Right ventricle myocardium superior (tissue), 1 donor: ENCODE data around the gene CORO2A. TPM values are rescaled to one million over a fixed set of nuclear protein-coding genes. Genes with fewer than 3 reads are reported as not detected.
A peak's percentile ranks its signal among the peaks of the same experiment; 100 is the strongest.

Source experiments
- ATAC-seq: fragments of 200-7000 bp; cut with Tn5 transposase; one replicate; pipeline ENCODE4 v1.9.1; 2020; ENCODE audit warnings: mild to moderate bottlenecking; ENCODE audit not compliant: poor library complexity
- DNase-seq: peaks from one replicate; pipeline ENCODE4 v3.0.0-alpha.2; 2020
- intact Hi-C: fragments of 100-400 bp; cut with DNase I; formaldehyde crosslinking; loops from one replicate; pipeline ENCODE4 v1.11.2; 2022
- total RNA-seq: library from RNA; stranded (reverse); fragmentation: NEBNext Ultra II Directional; extraction: Animal tissue kit (Norgen Biotek cat#: 25700); gene quantifications from one replicate; pipeline ENCODE4 v1.2.1, GENCODE V29; 2021
- donor health status: DM: no; HTN: yes; CAD: no; lungs with severe emphysema.

CORO2A gene
- total RNA-seq, 1 donor from 2014 or later = 0.30 TPM

DNA sequence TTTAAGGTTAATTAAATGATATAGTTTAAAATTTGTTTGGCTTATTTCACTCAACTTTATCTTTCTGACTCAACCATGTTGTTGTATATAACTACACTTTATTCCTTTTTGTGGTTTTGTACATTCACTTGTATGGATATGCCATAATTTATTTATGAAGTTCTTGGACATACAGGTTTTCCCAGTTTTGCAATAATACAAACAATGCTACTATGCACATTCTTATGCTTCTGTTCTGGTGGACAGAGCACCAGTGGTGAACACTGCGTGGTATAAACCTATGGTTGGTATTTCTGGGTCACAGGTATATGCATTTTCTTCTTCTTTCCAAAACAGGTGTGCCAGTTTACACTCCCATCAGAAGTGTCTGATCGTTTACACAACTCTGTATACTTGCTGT lies 37.8 kb downstream of the CORO2A start:
- intact Hi-C loops = no loop called here
- DNase-seq (no peak), ATAC-seq (no peak)

DNA sequence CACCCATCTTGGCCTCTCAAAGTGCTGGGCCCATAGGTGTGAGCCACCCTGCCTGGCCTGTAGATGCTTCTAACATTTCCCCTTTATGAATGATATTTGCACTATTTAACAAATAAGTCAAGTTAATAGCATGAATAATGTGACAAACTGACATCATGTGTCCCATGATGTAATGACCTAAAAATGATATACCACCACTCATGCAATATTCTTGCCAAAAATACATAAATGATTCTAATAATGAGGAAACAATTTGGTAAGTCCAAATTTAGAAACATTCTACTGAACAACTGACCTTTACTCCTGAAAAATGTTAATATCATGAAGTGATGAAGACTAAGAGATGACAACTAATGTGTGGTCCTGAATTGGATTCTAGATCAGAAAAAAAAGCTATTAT lies 39.9 kb downstream of the CORO2A start:
- ATAC-seq (no peak), DNase-seq (no peak)
- intact Hi-C loops = no loop called here

- ATAC-seq (no peak), DNase-seq (no peak)
- intact Hi-C loops = no loop called here
These were observed 41.7 kb downstream of the CORO2A start for GRCh38 chr9:98150721-98151120.

DNA sequence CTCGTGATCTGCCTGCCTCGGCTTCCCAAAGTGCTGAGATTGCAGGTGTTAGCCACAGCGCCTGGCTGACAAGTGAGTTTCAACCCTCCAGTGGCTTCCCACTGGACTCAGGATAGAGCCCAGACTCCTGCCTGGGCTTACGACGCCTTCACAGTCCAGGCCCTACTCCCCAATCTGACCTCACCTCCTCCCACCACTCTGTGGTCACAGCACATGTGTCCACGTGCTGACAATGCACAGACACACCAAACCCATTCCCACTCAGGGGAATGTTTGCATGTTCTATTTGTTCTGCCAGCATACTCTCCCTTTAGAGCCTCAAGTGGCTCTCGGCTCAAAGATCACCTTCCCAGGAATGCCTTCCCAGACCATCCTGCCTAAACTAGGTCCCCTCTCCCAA lies 42.3 kb downstream of the CORO2A start:
- intact Hi-C loops = no loop called here
- DNase-seq (no peak), ATAC-seq (no peak)

- DNase-seq = no peak
- intact Hi-C loops = no loop called here
- ATAC-seq = no peak
These were observed 43.0 kb downstream of the CORO2A start for GRCh38 chr9:98149422-98149821.

DNA sequence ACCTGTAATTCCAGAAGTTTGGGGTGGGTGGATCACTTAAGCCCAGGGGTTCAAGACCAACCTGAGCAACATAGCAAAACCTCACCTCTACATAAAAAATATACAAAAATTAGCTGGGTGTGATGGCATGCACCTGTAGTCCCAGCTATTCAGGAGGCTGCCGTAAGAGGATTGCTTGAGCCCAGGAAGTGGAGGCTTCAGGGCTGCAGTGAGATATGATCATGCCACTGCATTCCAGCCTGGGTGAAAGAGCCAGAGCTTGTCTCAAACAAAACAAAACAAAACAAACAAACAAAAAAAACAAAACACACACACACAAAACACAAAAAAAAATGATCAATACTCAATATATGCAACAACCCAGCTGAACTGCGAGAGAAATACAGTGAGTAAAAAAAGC lies 44.0 kb downstream of the CORO2A start:
- intact Hi-C loops = no loop called here

DNA sequence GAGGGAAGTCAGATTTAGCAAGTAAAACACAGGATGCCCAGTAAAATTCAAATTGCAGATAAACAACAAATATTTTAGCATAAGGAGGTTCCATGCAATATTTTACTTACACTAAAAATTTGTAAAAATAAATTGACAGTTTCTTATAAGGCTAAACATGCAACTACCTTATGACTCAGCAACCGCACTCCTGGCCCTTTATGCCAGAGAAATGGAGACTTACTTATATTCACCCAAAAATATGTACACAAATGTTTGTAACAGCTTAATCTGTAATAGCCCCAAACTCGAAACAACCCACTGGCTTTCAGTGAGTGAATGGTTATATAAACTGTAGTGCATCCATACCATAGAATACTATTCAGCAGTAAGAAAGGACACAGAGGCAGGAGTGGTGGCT lies 44.9 kb downstream of the CORO2A start:
- intact Hi-C loops = no loop called here
- no peak for ATAC-seq

More for the DNA sequence above, 44.0 kb downstream of the CORO2A start:
- no peak for ATAC-seq
- DNase-seq = no peak

GRCh38 chr9:98146101-98146991 lies 46.1 kb downstream of the CORO2A start:
- DNase-seq (peak; percentile 71), ATAC-seq (peak; percentile 62)
- intact Hi-C loops = no loop called here

More for the DNA sequence above, 44.9 kb downstream of the CORO2A start:
- DNase-seq = no peak

DNA sequence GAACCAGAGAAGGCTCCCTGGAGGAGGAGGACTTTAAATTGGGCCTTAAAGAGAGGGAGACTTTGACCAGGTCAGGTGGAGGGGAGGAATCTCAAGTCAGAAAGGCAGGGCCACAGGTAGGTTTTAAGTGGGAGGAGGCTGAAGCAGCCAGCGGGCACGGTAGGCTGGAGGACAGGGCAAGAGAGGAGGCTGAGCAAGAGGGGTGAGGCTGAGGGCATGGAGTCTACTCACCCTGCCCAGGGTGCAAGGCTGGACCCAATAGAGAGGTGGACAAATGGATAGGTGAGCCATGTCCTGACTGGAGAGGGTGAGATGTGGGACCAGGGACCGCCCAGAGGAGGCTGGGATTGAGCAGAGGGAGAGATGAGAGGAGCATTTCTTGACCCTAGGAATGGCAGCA lies 47.8 kb downstream of the CORO2A start:
- no peak for ATAC-seq

GRCh38 chr9:98144076-98144475 lies 48.4 kb downstream of the CORO2A start:
- no peak for ATAC-seq
- DNase-seq = no peak
- intact Hi-C loops = no loop called here

More for the DNA sequence above, 47.8 kb downstream of the CORO2A start:
- intact Hi-C loops = no loop called here
- DNase-seq = no peak

GRCh38 chr9:98142925-98143481 lies 49.4 kb downstream of the CORO2A start:
- intact Hi-C loops = no loop called here
- ATAC-seq (no peak), DNase-seq (no peak)

DNA sequence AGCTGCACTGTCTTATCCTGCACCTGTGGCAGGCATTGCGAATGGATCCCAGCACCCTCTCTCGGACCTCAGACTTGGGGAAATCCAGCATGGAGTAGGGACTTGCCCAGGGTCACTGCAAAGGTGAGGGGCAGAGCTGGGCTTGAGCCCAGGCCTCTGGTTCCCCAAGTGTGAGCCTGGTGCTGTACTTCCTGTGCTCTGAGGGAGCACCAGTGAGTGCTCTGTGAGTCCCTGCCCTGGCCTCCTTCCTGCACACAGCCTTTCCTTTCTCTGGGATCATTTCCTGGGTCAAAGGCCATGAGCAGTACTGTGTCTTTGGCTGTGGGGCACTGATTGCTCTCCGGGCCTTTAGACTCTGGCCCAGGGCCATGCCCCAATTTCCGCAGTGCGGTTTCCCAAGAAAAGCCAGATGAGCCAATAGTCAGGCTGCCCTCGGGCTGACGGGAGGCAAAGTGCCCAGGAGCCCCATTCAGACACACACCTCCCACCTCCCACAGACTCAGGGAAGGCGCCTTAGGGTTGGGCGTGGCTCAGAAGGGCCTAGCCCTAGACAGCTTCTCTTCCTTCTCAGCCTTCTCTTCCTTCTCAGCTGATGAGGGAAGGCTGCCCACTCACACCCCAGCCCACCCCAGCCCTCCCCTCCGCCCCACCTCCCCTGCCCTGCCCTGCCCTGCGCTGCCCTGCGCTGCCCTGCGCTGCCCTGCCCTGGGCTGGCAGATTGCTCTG lies 50.1 kb downstream of the CORO2A start:
- intact Hi-C loops = no loop called here
- DNase-seq (peak; percentile 62), ATAC-seq (peak; percentile 73)

- DNase-seq (no peak), ATAC-seq (no peak)
- intact Hi-C loops = no loop called here
These were observed 51.9 kb downstream of the CORO2A start for GRCh38 chr9:98140503-98140902.

GRCh38 chr9:98136489-98136888 lies 55.9 kb downstream of the CORO2A start:
- DNase-seq = no peak
- ATAC-seq = no peak
- intact Hi-C loops = no loop called here

GRCh38 chr9:98135938-98136337 lies 56.5 kb downstream of the CORO2A start:
- DNase-seq = no peak
- intact Hi-C loops = no loop called here
- ATAC-seq = no peak

DNA sequence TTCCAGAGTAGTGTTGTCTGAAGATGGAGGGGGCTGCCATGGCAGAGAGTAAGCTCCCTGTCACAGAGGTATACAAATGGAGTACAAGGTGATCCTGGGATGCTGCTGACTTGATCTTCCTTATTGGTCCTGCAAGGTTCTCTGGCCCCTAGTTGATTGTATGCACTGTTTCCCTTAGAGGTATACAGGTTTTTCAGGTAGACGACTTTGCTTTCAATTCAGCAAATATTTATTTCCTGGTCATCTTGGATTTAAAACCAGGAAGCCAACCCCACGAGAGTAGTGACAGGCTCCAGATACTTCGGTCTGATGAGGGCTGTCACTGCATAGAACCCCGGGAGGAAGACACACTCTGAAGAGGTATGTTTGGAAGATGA lies 56.9 kb downstream of the CORO2A start:
- ATAC-seq (no peak), DNase-seq (no peak)
- intact Hi-C loops = no loop called here

DNA sequence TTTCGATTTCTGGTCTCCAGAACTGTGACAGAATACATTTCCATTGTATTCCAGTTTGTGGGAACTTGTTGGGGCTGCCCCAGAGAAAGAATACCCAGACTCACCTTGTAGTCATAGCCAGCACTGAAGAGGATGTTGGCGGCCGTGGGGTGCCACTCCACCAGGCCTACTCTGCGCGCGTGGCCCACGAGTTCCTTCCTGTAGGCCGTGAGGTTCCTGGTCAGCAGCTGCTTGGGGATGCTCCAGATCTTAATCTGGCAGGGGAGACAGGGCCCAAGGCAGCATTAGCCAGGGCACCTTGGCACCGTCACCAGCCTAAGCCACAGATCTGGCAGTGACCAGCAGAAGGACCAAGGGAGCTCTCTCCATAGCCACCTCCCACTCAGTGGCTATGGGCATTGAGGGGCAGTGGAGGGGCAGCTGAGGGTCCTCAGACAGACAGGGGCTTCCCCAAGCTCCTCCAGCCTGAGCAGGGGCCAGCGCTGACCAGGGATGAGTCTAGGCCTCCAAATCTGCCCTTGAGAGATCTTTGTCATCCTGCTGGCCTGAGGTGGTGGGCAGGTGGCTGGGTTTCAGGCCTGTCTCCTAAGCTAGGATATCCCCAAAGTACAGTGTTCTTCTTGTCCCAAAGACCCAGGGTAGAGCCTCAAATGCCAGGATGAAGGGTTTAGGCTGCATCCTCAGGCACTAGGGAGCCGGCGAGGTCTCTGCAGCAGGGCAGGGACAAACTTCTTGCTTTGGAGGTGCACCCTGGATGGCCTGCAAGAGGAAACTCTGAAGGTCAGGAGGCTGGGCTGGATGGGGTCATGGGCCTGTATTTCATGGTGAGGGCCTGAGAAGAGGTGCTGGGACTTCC lies 57.5 kb downstream of the CORO2A start:
- no peak for DNase-seq

DNA sequence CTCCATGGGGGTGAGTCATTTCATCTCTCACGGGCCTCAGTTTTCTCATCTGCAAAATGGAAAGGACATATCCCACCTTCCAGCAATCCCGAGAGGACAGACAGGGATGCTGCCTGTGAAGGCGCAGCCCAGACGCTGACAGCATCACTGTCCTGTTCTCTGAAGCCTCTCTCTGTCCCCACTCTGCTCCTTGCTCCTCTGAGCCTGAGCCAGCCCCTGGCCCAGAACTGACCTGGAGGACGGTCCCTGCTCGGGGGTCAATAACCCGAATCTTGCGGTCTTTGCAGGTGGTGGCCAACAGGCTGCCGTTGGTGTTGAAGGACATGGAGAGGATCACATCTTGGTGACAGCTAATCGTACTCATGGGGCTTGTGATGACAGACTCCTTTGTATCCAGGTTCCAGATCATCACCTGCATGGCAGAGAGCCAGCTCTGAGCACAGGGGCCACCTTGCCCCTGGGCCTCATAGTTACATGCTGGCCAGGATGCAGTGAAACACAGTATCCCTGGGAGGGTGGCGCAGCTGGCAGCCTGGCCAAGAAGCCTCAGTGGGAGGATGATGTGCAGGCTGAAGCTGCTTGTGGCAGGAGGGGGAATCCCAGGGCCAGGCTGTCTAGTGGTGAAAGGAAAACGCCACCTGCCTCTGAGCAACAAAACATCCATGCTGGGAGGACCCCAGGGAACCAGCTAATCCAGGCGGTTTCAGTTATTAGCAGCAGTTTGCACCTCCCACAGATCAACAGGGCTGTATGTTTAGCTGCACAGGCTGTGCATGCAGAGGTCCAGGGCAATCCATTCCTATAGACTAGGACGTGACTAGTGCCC lies 59.4 kb downstream of the CORO2A start:
- intact Hi-C loops = no loop called here
- ATAC-seq (no peak), DNase-seq (no peak)

More for the DNA sequence above, 57.5 kb downstream of the CORO2A start:
- intact Hi-C loops = no loop called here
- no peak for ATAC-seq
